PC-3 (cell line): ENCODE results near the gene MORC3.

Experiments
- EZH2 ChIP-seq: fragments of 300-600 bp; sonication (generic); IDR thresholded peaks from one replicate; pipeline ENCODE4 v1.6.1; 2017; ENCODE audit warnings: antibody characterized with exemption, mild to moderate bottlenecking, low read length; ENCODE audit not compliant: unreplicated experiment
- EZH2phosphoT487 ChIP-seq: fragments of 300-600 bp; sonication (generic); IDR thresholded peaks from 2 replicates; pipeline ENCODE4 v1.6.1; 2018; ENCODE audit warnings: mild to moderate bottlenecking, antibody characterized with exemption, low read length, borderline replicate concordance
- TF ChIP-seq, protein P1 (sequence below): fragments of 300-600 bp; sonication (generic); conservative IDR thresholded peaks from 2 replicates; pipeline ENCODE4 v1.5.1; 2017; ENCODE audit warnings: antibody characterized with exemption, low read depth, mild to moderate bottlenecking, low read length

- TF ChIP-seq, protein P1, sequence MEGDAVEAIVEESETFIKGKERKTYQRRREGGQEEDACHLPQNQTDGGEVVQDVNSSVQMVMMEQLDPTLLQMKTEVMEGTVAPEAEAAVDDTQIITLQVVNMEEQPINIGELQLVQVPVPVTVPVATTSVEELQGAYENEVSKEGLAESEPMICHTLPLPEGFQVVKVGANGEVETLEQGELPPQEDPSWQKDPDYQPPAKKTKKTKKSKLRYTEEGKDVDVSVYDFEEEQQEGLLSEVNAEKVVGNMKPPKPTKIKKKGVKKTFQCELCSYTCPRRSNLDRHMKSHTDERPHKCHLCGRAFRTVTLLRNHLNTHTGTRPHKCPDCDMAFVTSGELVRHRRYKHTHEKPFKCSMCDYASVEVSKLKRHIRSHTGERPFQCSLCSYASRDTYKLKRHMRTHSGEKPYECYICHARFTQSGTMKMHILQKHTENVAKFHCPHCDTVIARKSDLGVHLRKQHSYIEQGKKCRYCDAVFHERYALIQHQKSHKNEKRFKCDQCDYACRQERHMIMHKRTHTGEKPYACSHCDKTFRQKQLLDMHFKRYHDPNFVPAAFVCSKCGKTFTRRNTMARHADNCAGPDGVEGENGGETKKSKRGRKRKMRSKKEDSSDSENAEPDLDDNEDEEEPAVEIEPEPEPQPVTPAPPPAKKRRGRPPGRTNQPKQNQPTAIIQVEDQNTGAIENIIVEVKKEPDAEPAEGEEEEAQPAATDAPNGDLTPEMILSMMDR, result no peak
- no peak for TF ChIP-seq EZH2phosphoT487
- no peak for TF ChIP-seq EZH2
These were observed 10.0 kb upstream of the MORC3 start for GRCh38 chr21:36310016-36310415.
